Fibroblast of lung (primary cell): ENCODE data around the gene CENPP. TPM values are rescaled to one million over a fixed set of nuclear protein-coding genes. Genes with fewer than 3 reads are reported as not detected.

Experiments used
- DNase-seq, 2 donors: peaks; one replicate each; pipeline versions ENCODE4 v3.0.0 to v3.0.0-alpha.2; 2010; ENCODE audit warnings: low read depth in 2 of 2
- H2AFZ ChIP-seq: 2 replicates; pipeline ENCODE4 v1.5.1; 2012; ENCODE audit warnings: low read length, control low read depth, inconsistent platforms
- H3K27ac ChIP-seq: 2 replicates; pipeline ENCODE4 v1.5.1; 2011; ENCODE audit warnings: low read length, control low read depth; ENCODE audit not compliant: insufficient read depth
- H3K27me3 ChIP-seq: 2 replicates; pipeline ENCODE4 v1.5.1; 2011; ENCODE audit warnings: mild to moderate bottlenecking, low read length; ENCODE audit not compliant: control insufficient read depth, insufficient read depth
- H3K36me3 ChIP-seq: 2 replicates; pipeline ENCODE4 v1.5.1; 2011; ENCODE audit warnings: low read length; ENCODE audit not compliant: control insufficient read depth, insufficient read depth
- H3K4me1 ChIP-seq: 2 replicates; pipeline ENCODE4 v1.5.1; 2011; ENCODE audit warnings: low read length; ENCODE audit not compliant: control insufficient read depth, insufficient read depth; ENCODE audit errors: extremely low read depth
- H3K4me2 ChIP-seq: 2 replicates; pipeline ENCODE4 v1.5.1; 2011; ENCODE audit warnings: low read length, control low read depth; ENCODE audit not compliant: insufficient read depth; ENCODE audit errors: extremely low read depth
- H3K4me3 ChIP-seq, 4 experiments: fragments of 200-600 bp in 1 of 4; sonication (generic) in 1 of 4; replicated peaks in 1 of 4; 2 replicates each; pipeline ENCODE4 v1.5.1; 2011 to 2016; ENCODE audit warnings: low read length in 4 of 4, low read depth in 3 of 4, mild to moderate bottlenecking in 3 of 4, control low read depth in 2 of 4, inconsistent platforms in 1 of 4, mixed read lengths in 1 of 4; ENCODE audit not compliant: insufficient read depth in 1 of 4; ENCODE audit errors: control extremely low read depth in 1 of 4
- H3K79me2 ChIP-seq: 2 replicates; pipeline ENCODE4 v1.5.1; 2012; ENCODE audit warnings: mild to moderate bottlenecking, low read length, inconsistent platforms; ENCODE audit not compliant: control insufficient read depth, insufficient read depth
- H3K9ac ChIP-seq: 2 replicates; pipeline ENCODE4 v1.5.1; 2011; ENCODE audit warnings: mild to moderate bottlenecking, low read length, control low read depth; ENCODE audit not compliant: insufficient read depth
- H3K9me3 ChIP-seq: 2 replicates; pipeline ENCODE4 v1.5.1; 2012; ENCODE audit warnings: low read depth, low read length; ENCODE audit not compliant: control insufficient read depth, insufficient read depth
- H4K20me1 ChIP-seq: 2 replicates; pipeline ENCODE4 v1.5.1; 2011; ENCODE audit warnings: low read length; ENCODE audit not compliant: control insufficient read depth, insufficient read depth; ENCODE audit errors: extremely low read depth
- EZH2 ChIP-seq: IDR thresholded peaks from 2 replicates; pipeline ENCODE4 v1.5.1; 2012; ENCODE audit warnings: low read length, control low read depth, mild to moderate bottlenecking; ENCODE audit errors: missing control alignments
- polyA plus RNA-seq, 2 donors: library from polyadenylated mRNA; depleted of rRNA in 1 of 2; stranded (reverse) in 1 of 2; unstranded in 1 of 2; fragments of >200 nt; gene quantifications; 2 replicates each; pipeline ENCODE4 v1.2.1, GENCODE V29; 2011 to 2012; ENCODE audit warnings: missing spikeins in 1 of 2
- total RNA-seq: library from RNA; depleted of rRNA; stranded (reverse); fragments of >200 nt; gene quantifications from 2 replicates; pipeline ENCODE4 v1.2.1, GENCODE V29; 2014
- TF ChIP-seq, protein P1 (sequence below), 2 donors: IDR thresholded peaks in 1 of 2; conservative IDR thresholded peaks in 1 of 2; 1 replicate in 1 of 2; 2 replicates in 1 of 2; pipeline ENCODE4 v1.5.1; 2011 to 2012; ENCODE audit warnings: low read length in 2 of 2, control low read depth in 1 of 2, inconsistent platforms in 1 of 2, low read depth in 1 of 2, mild to moderate bottlenecking in 1 of 2

Gene CENPP
- total and polyA plus RNA-seq, 2 donors (not counting 1 experiment from before 2014, with no cell fraction given): 1.7 to 2.4 TPM

GRCh38 chr9:92612292-92612691, 286.5 kb downstream of the CENPP start:
- TF ChIP-seq EZH2: no peak

DNA sequence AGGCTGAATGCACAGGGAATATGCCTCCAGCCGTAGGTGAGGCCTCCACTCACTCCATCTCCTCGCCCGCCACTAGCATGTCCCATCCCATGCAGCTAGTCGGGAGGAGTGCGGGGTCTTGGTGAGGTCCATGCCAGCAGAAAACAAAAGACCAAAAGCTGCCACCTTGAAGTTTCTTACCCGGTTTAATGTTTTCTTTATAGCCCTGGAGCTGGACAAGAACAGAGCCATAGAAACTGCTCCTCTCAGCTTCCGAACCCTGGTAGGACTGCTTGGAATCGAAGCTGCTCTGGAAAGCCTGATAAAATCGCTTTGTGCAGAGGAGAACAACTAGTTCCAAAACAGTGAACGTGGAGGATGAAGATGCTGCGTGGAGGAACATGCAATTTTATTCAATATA, 287.1 kb downstream of the CENPP start:
- no peaks in the 10 kb centered on the region for H3K79me2 ChIP-seq
- H3K9me3 ChIP-seq: no peaks in the 10 kb centered on the region
- no peak overlapping the region for H3K4me3 ChIP-seq
- DNase-seq: no peak
- no peaks in the 10 kb centered on the region for H4K20me1 ChIP-seq
- H3K4me2 ChIP-seq: no peak overlapping the region
- peaks cover 14% of the 10 kb centered on the region for H3K36me3 ChIP-seq
- TF ChIP-seq, protein P1, sequence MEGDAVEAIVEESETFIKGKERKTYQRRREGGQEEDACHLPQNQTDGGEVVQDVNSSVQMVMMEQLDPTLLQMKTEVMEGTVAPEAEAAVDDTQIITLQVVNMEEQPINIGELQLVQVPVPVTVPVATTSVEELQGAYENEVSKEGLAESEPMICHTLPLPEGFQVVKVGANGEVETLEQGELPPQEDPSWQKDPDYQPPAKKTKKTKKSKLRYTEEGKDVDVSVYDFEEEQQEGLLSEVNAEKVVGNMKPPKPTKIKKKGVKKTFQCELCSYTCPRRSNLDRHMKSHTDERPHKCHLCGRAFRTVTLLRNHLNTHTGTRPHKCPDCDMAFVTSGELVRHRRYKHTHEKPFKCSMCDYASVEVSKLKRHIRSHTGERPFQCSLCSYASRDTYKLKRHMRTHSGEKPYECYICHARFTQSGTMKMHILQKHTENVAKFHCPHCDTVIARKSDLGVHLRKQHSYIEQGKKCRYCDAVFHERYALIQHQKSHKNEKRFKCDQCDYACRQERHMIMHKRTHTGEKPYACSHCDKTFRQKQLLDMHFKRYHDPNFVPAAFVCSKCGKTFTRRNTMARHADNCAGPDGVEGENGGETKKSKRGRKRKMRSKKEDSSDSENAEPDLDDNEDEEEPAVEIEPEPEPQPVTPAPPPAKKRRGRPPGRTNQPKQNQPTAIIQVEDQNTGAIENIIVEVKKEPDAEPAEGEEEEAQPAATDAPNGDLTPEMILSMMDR (conservative IDR thresholded peaks at IDR 0.05 in 1 of 2, IDR thresholded peaks at IDR 0.05 in 1 of 2; ENCODE audit: low read depth in 1 of 2, low read length in 2 of 2): no peak
- no peak for TF ChIP-seq EZH2
- H3K4me1 ChIP-seq: peaks cover 36% of the 10 kb centered on the region
- H3K27me3 ChIP-seq: no peaks in the 10 kb centered on the region
- no peak overlapping the region for H2AFZ ChIP-seq
- H3K27ac ChIP-seq: no peak overlapping the region
- H3K9ac ChIP-seq: no peak overlapping the region

More at GRCh38 chr9:92612292-92612691, 286.5 kb downstream of the CENPP start:
- H3K4me3 ChIP-seq: no peak overlapping the region
- H3K27me3 ChIP-seq: no peaks in the 10 kb centered on the region
- no peak for DNase-seq
- no peaks in the 10 kb centered on the region for H3K9me3 ChIP-seq
- no peak overlapping the region for H3K27ac ChIP-seq
- no peaks in the 10 kb centered on the region for H4K20me1 ChIP-seq
- H3K4me2 ChIP-seq: no peak overlapping the region
- H2AFZ ChIP-seq: no peak overlapping the region
- no peaks in the 10 kb centered on the region for H3K79me2 ChIP-seq
- peaks cover 12% of the 10 kb centered on the region for H3K36me3 ChIP-seq
- H3K4me1 ChIP-seq: peaks cover 40% of the 10 kb centered on the region
- H3K9ac ChIP-seq: no peak overlapping the region

GRCh38 chr9:92613268-92614122, 287.7 kb downstream of the CENPP start:
- H4K20me1 ChIP-seq: no peaks in the 10 kb centered on the region
- H3K9me3 ChIP-seq: no peaks in the 10 kb centered on the region
- H3K4me1 ChIP-seq: peaks cover 31% of the 10 kb centered on the region
- no peak overlapping the region for H3K9ac ChIP-seq
- no peaks in the 10 kb centered on the region for H3K27me3 ChIP-seq
- no peak overlapping the region for H2AFZ ChIP-seq
- H3K36me3 ChIP-seq: peaks cover 18% of the 10 kb centered on the region
- no peak overlapping the region for H3K4me3 ChIP-seq
- no peak overlapping the region for H3K27ac ChIP-seq
- H3K4me2 ChIP-seq: no peak overlapping the region
- DNase-seq: no peak
- no peaks in the 10 kb centered on the region for H3K79me2 ChIP-seq
- no peak for TF ChIP-seq EZH2
- TF ChIP-seq, protein P1 (conservative IDR thresholded peaks at IDR 0.05 in 1 of 2, IDR thresholded peaks at IDR 0.05 in 1 of 2; ENCODE audit: low read depth in 1 of 2, low read length in 2 of 2): no peak
